B cell (primary cell): Measurements from ENCODE around the gene PCDHGA5. TPM values are rescaled to one million over a fixed set of nuclear protein-coding genes. Genes with fewer than 3 reads are reported as not detected.
A peak's percentile ranks its signal among the peaks of the same experiment; 100 is the strongest.
"Not testable (repeated sequence)": the region's sequence is repeated elsewhere in the genome, so short reads cannot be mapped to it uniquely, and the experiment has no call there.

ENCODE experiments used
- ATAC-seq: fragments of 200-7000 bp; cut with Tn5 transposase; one replicate; pipeline ENCODE4 v1.10.0; 2021; ENCODE audit warnings: low read depth, mild to moderate bottlenecking, moderate number of reproducible peaks, moderate library complexity
- CTCF ChIA-PET: fragments of 350-600 bp; sonication (Branson Sonifier 250); formaldehyde crosslinking; loops from one replicate; lab custom pipeline; 2021; ENCODE audit warnings: antibody characterized with exemption, inconsistent platforms; lab: Charles Lee
- POLR2A ChIA-PET: fragments of 350-600 bp; sonication (Branson Sonifier 250); formaldehyde crosslinking; loops from one replicate; lab custom pipeline; 2021; ENCODE audit warnings: antibody characterized with exemption; lab: Charles Lee
- DNase-seq: peaks from one replicate; pipeline ENCODE4 v3.0.0; 2013
- H2AFZ ChIP-seq: 2 replicates; pipeline ENCODE4 v1.6.1; 2012; ENCODE audit warnings: mild to moderate bottlenecking, low read depth, low read length; ENCODE audit not compliant: insufficient read depth, poor library complexity, severe bottlenecking
- H3K27ac ChIP-seq, 2 donors: 1 replicate in 1 of 2; 2 replicates in 1 of 2; pipeline ENCODE4 v1.5.1; 2012 to 2013; ENCODE audit warnings: low read length in 2 of 2, mild to moderate bottlenecking in 2 of 2, moderate library complexity in 1 of 2
- H3K27me3 ChIP-seq, 4 experiments: fragments of 200-600 bp in 1 of 4; sonication (generic) in 1 of 4; replicated peaks in 1 of 4; 1 replicate in 2 of 4; 2 replicates in 2 of 4; pipeline versions ENCODE4 v1.6.1 to v1.7.0; 2013 to 2016; ENCODE audit warnings: low read length in 3 of 4, mild to moderate bottlenecking in 2 of 4, mixed read lengths in 1 of 4, moderate library complexity in 1 of 4; ENCODE audit not compliant: insufficient read depth in 4 of 4, control insufficient read depth in 3 of 4; ENCODE audit errors: control extremely low read depth in 1 of 4
- H3K36me3 ChIP-seq, 2 experiments: replicated peaks in 1 of 2; 1 replicate in 1 of 2; 2 replicates in 1 of 2; pipeline versions ENCODE4 v1.6.1 to v1.7.1; 2013; ENCODE audit warnings: low read length in 1 of 2; ENCODE audit not compliant: insufficient read depth in 2 of 2, control insufficient read depth in 1 of 2; ENCODE audit errors: control extremely low read depth in 1 of 2, extremely low read depth in 1 of 2
- H3K4me1 ChIP-seq, 2 donors: fragments of 200-600 bp in 1 of 2; sonication (generic) in 1 of 2; 1 replicate in 1 of 2; 2 replicates in 1 of 2; pipeline versions ENCODE4 v1.5.1 to v1.6.1; 2013 to 2017; ENCODE audit warnings: low read length in 2 of 2; ENCODE audit not compliant: control insufficient read depth in 2 of 2, insufficient read depth in 2 of 2
- H3K4me2 ChIP-seq: replicated peaks from 2 replicates; pipeline ENCODE3; 2012; ENCODE audit warnings: mild to moderate bottlenecking, low read depth, low read length; ENCODE audit not compliant: poor library complexity, severe bottlenecking
- H3K4me3 ChIP-seq, 5 experiments: fragments of 200-600 bp in 1 of 5; sonication (generic) in 1 of 5; 1 replicate in 3 of 5; 2 replicates in 2 of 5; pipeline versions ENCODE4 v1.5.1 to v1.7.0; 2011 to 2016; ENCODE audit warnings: low read length in 4 of 5, mild to moderate bottlenecking in 4 of 5, low read depth in 2 of 5, control low read depth in 1 of 5, moderate library complexity in 1 of 5; ENCODE audit not compliant: insufficient read depth in 1 of 5; ENCODE audit errors: control extremely low read depth in 1 of 5, extremely low read depth in 1 of 5
- H3K79me2 ChIP-seq: fragments of 200-600 bp; sonication (generic); one replicate; pipeline ENCODE4 v1.6.0; 2016; ENCODE audit warnings: low read length; ENCODE audit not compliant: control insufficient read depth, insufficient read depth
- H3K9ac ChIP-seq: fragments of 200-600 bp; sonication (generic); 2 replicates; pipeline ENCODE4 v1.6.1; 2017; ENCODE audit warnings: mild to moderate bottlenecking, low read length, moderate library complexity
- H3K9me3 ChIP-seq, 3 donors: one replicate each; pipeline versions ENCODE4 v1.6.1 to v1.7.1; 2013; ENCODE audit warnings: low read length in 2 of 3; ENCODE audit not compliant: control insufficient read depth in 2 of 3, insufficient read depth in 1 of 3; ENCODE audit errors: control extremely low read depth in 1 of 3
- H4K20me1 ChIP-seq: 2 replicates; pipeline ENCODE4 v1.6.0; 2012; ENCODE audit warnings: mild to moderate bottlenecking, low read length; ENCODE audit not compliant: insufficient read depth, control insufficient read depth, poor library complexity, severe bottlenecking
- H3K27ac Mint-ChIP-seq: one replicate; pipeline ENCODE4 v1.8.0; 2021; ENCODE audit warnings: mixed read lengths
- H3K27me3 Mint-ChIP-seq: one replicate; pipeline ENCODE4 v1.8.0; 2021; ENCODE audit warnings: mixed read lengths
- H3K4me1 Mint-ChIP-seq: one replicate; pipeline ENCODE4 v1.8.0; 2021; ENCODE audit warnings: mixed read lengths
- H3K4me3 Mint-ChIP-seq: one replicate; pipeline ENCODE4 v1.8.0; 2021; ENCODE audit warnings: mixed read lengths
- H3K9me3 Mint-ChIP-seq: one replicate; pipeline ENCODE4 v1.8.0; 2022; ENCODE audit warnings: mixed read lengths; ENCODE audit not compliant: insufficient read depth
- CTCF ChIP-seq: fragments of 200-600 bp; IDR thresholded peaks from one replicate; pipeline ENCODE4 v1.8.0; 2022; ENCODE audit warnings: antibody characterized with exemption, mild to moderate bottlenecking
- WGBS: methylation state at CpG from one replicate; pipeline ENCODE4 v1.1.5; 2013; ENCODE audit warnings: missing lambda C conversion rate; ENCODE audit not compliant: insufficient coverage; 5-methylcytosine and 5-hydroxymethylcytosine counted together
- intact Hi-C: fragments of 100-400 bp; cut with micrococcal nuclease; formaldehyde crosslinking; loops from one replicate; pipeline ENCODE4 v1.10.0; 2022
- polyA plus RNA-seq: library from polyadenylated mRNA; depleted of rRNA; stranded (reverse); fragments of >200 nt; gene quantifications from 2 replicates; pipeline ENCODE4 v1.2.3, GENCODE V29; 2012
- total RNA-seq, 2 donors: library from RNA; stranded (reverse); fragments of 120-200 nt in 1 of 2; gene quantifications; 1 replicate in 1 of 2; 2 replicates in 1 of 2; pipeline versions ENCODE4 v1.2.3 to v1.2.4, GENCODE V29; 2013 to 2022

PCDHGA5 gene
- total and polyA plus RNA-seq, 2 donors (not counting 1 experiment from before 2014, with no cell fraction given) = 0.21 to 1.7 TPM

GRCh38 chr5:141394401-141395187 lies 30.6 kb downstream of the PCDHGA5 start:
- POLR2A ChIA-PET, H3K4me3 Mint-ChIP-seq, H3K36me3 ChIP-seq, H3K4me2 ChIP-seq, H3K79me2 ChIP-seq, H3K27ac ChIP-seq, H2AFZ ChIP-seq, H3K4me1 Mint-ChIP-seq, ATAC-seq, H4K20me1 ChIP-seq, H3K4me3 ChIP-seq, H3K9ac ChIP-seq, DNase-seq, H3K4me1 ChIP-seq, intact Hi-C loops, H3K27ac Mint-ChIP-seq: not testable (repeated sequence)
- Mint-ChIP-seq H3K9me3 (peaks cover 13% of the 10 kb centered on the region), H3K27me3 (peaks cover 56% of the 10 kb centered on the region)
- WGBS = 49% methylated on average over 22 of the region's 53 CpGs
- Histone ChIP-seq H3K27me3 (peaks cover 0 to 62% (median 38%) of the 10 kb centered on the region in 4 experiments), H3K9me3 (peaks cover 0 to 54% (median 37%) of the 10 kb centered on the region in 3 donors)
- CTCF ChIA-PET = interaction anchor here (1.5 kb wide), 1 partner anchor 169 kb away, joined by 5 read pairs; no protein-coding TSS in a partner anchor

- Histone ChIP-seq H3K4me3 (peak within 1 kb of the TSS in 1 of 5 experiments; percentile 36), H3K27me3 (peaks cover 0 to 52% (median 35%) of the 10 kb centered on the region in 4 experiments), H3K9me3 (peaks cover 0 to 52% (median 29%) of the 10 kb centered on the region in 3 donors)
- H3K36me3 ChIP-seq, H3K27ac ChIP-seq, H3K27ac Mint-ChIP-seq, H2AFZ ChIP-seq, H3K4me1 ChIP-seq, POLR2A ChIA-PET, intact Hi-C loops, H3K4me1 Mint-ChIP-seq, H3K9ac ChIP-seq, H3K4me2 ChIP-seq, H3K79me2 ChIP-seq, H4K20me1 ChIP-seq: not testable (repeated sequence)
- WGBS = 16% methylated on average over 15 of the region's 43 CpGs
- Mint-ChIP-seq H3K4me3 (peak within 1 kb of the TSS; percentile 73), H3K9me3 (peaks cover 15% of the 10 kb centered on the region), H3K27me3 (peaks cover 49% of the 10 kb centered on the region)
- TF ChIP-seq CTCF = peak; percentile 35
- DNase-seq (peak; percentile 43), ATAC-seq (peak; percentile 87)
- CTCF ChIA-PET = interaction anchor here (0.6 to 1.8 kb wide), 6 partner anchors 16 to 1201 kb away, joined by 3 to 7 read pairs (median 4); partner anchors contain the start of gene PCDHGA12
These were observed 34.0 kb downstream of the PCDHGA5 start, which contains the start of gene PCDHGB5 for GRCh38 chr5:141397756-141398551. Gene PCDHGB5 (plus strand): TSS chr5:141397947. CDS start chr5:141398128, 181 bp downstream.
